ENCODE data around the gene OXCT1.
A peak's percentile ranks its signal among the peaks of the same experiment; 100 is the strongest.

OXCT1 gene

GRCh38 chr5:41835645-41836044 is 34.6 kb downstream of the OXCT1 start:
- TF ChIP-seq ZBTB44 (tag by site-specific recombination; IDR thresholded peaks at IDR 0.05), result 0 out of 2 replicates have a peak, but pooled peaks have one; percentile 24
- peak; percentile 50; the same call in 1 of the 2 replicates for TF ChIP-seq ZNF660 (tag by site-specific recombination; IDR thresholded peaks at IDR 0.05)
- TF ChIP-seq ZNF18 (tag by site-specific recombination; IDR thresholded peaks at IDR 0.05), result no peak
- TF ChIP-seq ZNF600 (tag by site-specific recombination; IDR thresholded peaks at IDR 0.05), result peak; percentile 57; the same call in 1 of the 2 replicates
- no peak for TF ChIP-seq BCL6B (tag by site-specific recombination; IDR thresholded peaks at IDR 0.05)
- TF ChIP-seq ZNF501 (tag by site-specific recombination; IDR thresholded peaks at IDR 0.05), result no peak
- TF ChIP-seq ZNF704 (tag by site-specific recombination; IDR thresholded peaks at IDR 0.05), result no peak
- TF ChIP-seq ZNF175 (tag by site-specific recombination; IDR thresholded peaks at IDR 0.05), result no peak
- no peak for TF ChIP-seq ZNF785 (tag by site-specific recombination; IDR thresholded peaks at IDR 0.05)
- Histone ChIP-seq H3K9me3 (ENCODE audit: control insufficient read depth, insufficient read depth, low read depth, low read length) (no peaks in the 10 kb centered on the region; the same call in 1 of the 2 replicates), H3K4me3 (ENCODE audit: low read depth, low read length) (no peak overlapping the region), H3K4me1 (ENCODE audit: control insufficient read depth, insufficient read depth, low read length) (peaks cover 4% of the 10 kb centered on the region), H3K36me3 (ENCODE audit: control insufficient read depth in 2 of 2, insufficient read depth in 1 of 2, low read length in 2 of 2) (peaks cover 0 to 32% of the 10 kb centered on the region in 2 experiments; a peak in 2 of 3 replicates), H3K27ac (ENCODE audit: extremely low read depth, low read depth, low read length) (no peak overlapping the region)
- ChIA-PET CTCF (interaction anchor here (0.9 to 2.0 kb wide), 3 partner anchors 8 to 113 kb away, joined by 3 to 21 read pairs (median 5); no protein-coding TSS in a partner anchor), POLR2A (interaction anchor here (1.0 kb wide), 1 partner anchor 68 kb away, joined by 3 read pairs; no protein-coding TSS in a partner anchor)

- no peaks in the 10 kb centered on the region; the same call in 1 of the 2 replicates for H3K9me3 ChIP-seq (ENCODE audit: control insufficient read depth, insufficient read depth, low read depth, low read length)
- H3K4me3 ChIP-seq (ENCODE audit: low read depth, low read length), result no peak overlapping the region
- H3K4me1 ChIP-seq (ENCODE audit: control insufficient read depth, insufficient read depth, low read length), result peaks cover 4% of the 10 kb centered on the region
- H3K27ac ChIP-seq (ENCODE audit: extremely low read depth, low read depth, low read length), result no peak overlapping the region
- ChIA-PET POLR2A (interaction anchor here (0.7 kb wide), 1 partner anchor 317 kb away, joined by 4 read pairs; no protein-coding TSS in a partner anchor), CTCF (interaction anchor here (0.6 to 2.0 kb wide), 4 partner anchors 9 to 539 kb away, joined by 3 to 21 read pairs (median 4); no protein-coding TSS in a partner anchor)
- peaks cover 0 to 28% of the 10 kb centered on the region in 2 experiments; a peak in 2 of 3 replicates for H3K36me3 ChIP-seq (ENCODE audit: control insufficient read depth in 2 of 2, insufficient read depth in 1 of 2, low read length in 2 of 2)
- TF ChIP-seq OVOL3 (tag by site-specific recombination; IDR thresholded peaks at IDR 0.05), result no peak
- no peak for TF ChIP-seq ZBTB17 (tag by site-specific recombination; IDR thresholded peaks at IDR 0.05)
- no peak for TF ChIP-seq ZNF146 (tag by site-specific recombination; IDR thresholded peaks at IDR 0.05)
- no peak for TF ChIP-seq ZBTB21 (tag by site-specific recombination; IDR thresholded peaks at IDR 0.05)
- no peak for TF ChIP-seq ZNF266 (tag by site-specific recombination; IDR thresholded peaks at IDR 0.05; ENCODE audit: low read depth)
- no peak for TF ChIP-seq ZNF704 (tag by site-specific recombination; IDR thresholded peaks at IDR 0.05)
- TF ChIP-seq AEBP2 (tag by site-specific recombination; IDR thresholded peaks at IDR 0.05; ENCODE audit: borderline replicate concordance), result no peak
- TF ChIP-seq ZNF302 (tag by site-specific recombination; IDR thresholded peaks at IDR 0.05; ENCODE audit: low read depth), result no peak
- no peak for TF ChIP-seq ZIC2 (tag by site-specific recombination; IDR thresholded peaks at IDR 0.05)
- no peak for TF ChIP-seq ZNF362 (tag by site-specific recombination; IDR thresholded peaks at IDR 0.05)
- no peak for TF ChIP-seq ZNF426 (tag by site-specific recombination; IDR thresholded peaks at IDR 0.05)
- TF ChIP-seq ZBTB26 (tag by site-specific recombination; optimal IDR thresholded peaks at IDR 0.05), result no peak
- TF ChIP-seq KLF17 (tag by site-specific recombination; IDR thresholded peaks at IDR 0.05), result no peak
- no peak for TF ChIP-seq ZFP37 (tag by site-specific recombination; IDR thresholded peaks at IDR 0.05)
These were observed 35.7 kb downstream of the OXCT1 start for GRCh38 chr5:41834506-41834905.

All from HEK293 (cell line).